Measurements from ENCODE around the gene RDX.

Gene RDX

DNA sequence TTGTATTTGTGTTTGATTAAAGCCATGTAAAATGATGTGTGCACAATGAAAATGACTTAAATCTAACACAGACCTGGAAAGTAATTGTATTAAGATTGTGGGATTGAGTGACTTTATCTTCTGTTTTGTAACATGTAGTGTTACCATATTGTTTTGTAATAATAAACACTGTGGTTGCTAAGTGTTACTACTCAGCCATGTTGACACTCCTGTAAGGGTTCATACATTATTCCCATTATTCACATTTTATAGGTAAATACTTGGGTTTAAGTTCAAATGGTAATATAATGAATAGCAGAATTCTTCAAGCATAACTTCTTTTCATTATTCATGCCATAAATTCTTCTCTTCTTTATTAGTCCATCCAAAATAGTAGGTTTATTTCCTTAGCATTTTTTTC is 134.2 kb downstream of the RDX start:
- no peaks in the 10 kb centered on the region for H3K9me3 ChIP-seq (ENCODE audit: control insufficient read depth, low read length)
- H3K9ac ChIP-seq (ENCODE audit: low read length): no peak overlapping the region
- no peaks in the 10 kb centered on the region for H3K27me3 ChIP-seq (replicated peaks; ENCODE audit: control insufficient read depth, insufficient read depth, low read length)
- H3K36me3 ChIP-seq (ENCODE audit: control insufficient read depth, insufficient read depth, low read length, severe bottlenecking): peaks cover 51% of the 10 kb centered on the region
- DNase-seq (ENCODE audit: low read depth): peak; percentile 20
- no peak overlapping the region for H3K4me3 ChIP-seq (ENCODE audit: low read length)
- no peaks in the 10 kb centered on the region for H3K4me1 ChIP-seq (ENCODE audit: control insufficient read depth, insufficient read depth, low read length)

- no peaks in the 10 kb centered on the region for H3K9me3 ChIP-seq (ENCODE audit: control insufficient read depth, low read length)
- no peak for DNase-seq (ENCODE audit: low read depth)
- H3K27me3 ChIP-seq (replicated peaks; ENCODE audit: control insufficient read depth, insufficient read depth, low read length): no peaks in the 10 kb centered on the region
- H3K9ac ChIP-seq (ENCODE audit: low read length): no peak overlapping the region
- no peaks in the 10 kb centered on the region for H3K4me1 ChIP-seq (ENCODE audit: control insufficient read depth, insufficient read depth, low read length)
- H3K4me3 ChIP-seq (ENCODE audit: low read length): no peak overlapping the region
- H3K36me3 ChIP-seq (ENCODE audit: control insufficient read depth, insufficient read depth, low read length, severe bottlenecking): peaks cover 49% of the 10 kb centered on the region
Observed at GRCh38 chr11:110161061-110161460, 135.4 kb downstream of the RDX start.

- Histone ChIP-seq H3K27me3 (replicated peaks; ENCODE audit: control insufficient read depth, insufficient read depth, low read length) (no peaks in the 10 kb centered on the region), H3K9ac (ENCODE audit: low read length) (no peak overlapping the region)
- DNase-seq (ENCODE audit: low read depth): no peak
Observed at GRCh38 chr11:110160437-110160836, 136.0 kb downstream of the RDX start.

DNA sequence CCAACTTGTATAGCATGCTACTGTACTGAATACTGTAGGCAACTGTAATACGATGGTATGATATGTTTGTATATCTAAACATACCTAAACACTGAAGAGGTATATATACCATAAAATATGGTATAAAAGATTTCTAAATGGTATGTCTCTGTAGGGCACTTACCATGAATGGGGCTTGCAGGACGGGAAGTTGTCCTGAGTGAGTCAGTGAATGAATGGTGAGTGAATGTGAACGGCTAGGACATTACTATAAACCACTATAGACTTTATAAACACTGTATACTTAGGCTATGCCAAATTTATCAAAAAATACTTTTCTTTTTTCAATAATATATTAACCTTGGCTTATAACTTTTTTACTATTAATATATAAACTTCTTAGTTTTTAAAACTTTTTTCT is 136.4 kb downstream of the RDX start:
- H3K4me3 ChIP-seq (ENCODE audit: low read length): no peak overlapping the region
- H3K27me3 ChIP-seq (replicated peaks; ENCODE audit: control insufficient read depth, insufficient read depth, low read length): no peaks in the 10 kb centered on the region
- no peaks in the 10 kb centered on the region for H3K9me3 ChIP-seq (ENCODE audit: control insufficient read depth, low read length)
- peaks cover 38% of the 10 kb centered on the region for H3K36me3 ChIP-seq (ENCODE audit: control insufficient read depth, insufficient read depth, low read length, severe bottlenecking)
- no peak for DNase-seq (ENCODE audit: low read depth)
- no peaks in the 10 kb centered on the region for H3K4me1 ChIP-seq (ENCODE audit: control insufficient read depth, insufficient read depth, low read length)
- H3K9ac ChIP-seq (ENCODE audit: low read length): no peak overlapping the region

More at GRCh38 chr11:110160437-110160836, 136.0 kb downstream of the RDX start:
- Histone ChIP-seq H3K36me3 (ENCODE audit: control insufficient read depth, insufficient read depth, low read length, severe bottlenecking) (peaks cover 42% of the 10 kb centered on the region), H3K9me3 (ENCODE audit: control insufficient read depth, low read length) (no peaks in the 10 kb centered on the region), H3K4me3 (ENCODE audit: low read length) (no peak overlapping the region), H3K4me1 (ENCODE audit: control insufficient read depth, insufficient read depth, low read length) (no peaks in the 10 kb centered on the region)

DNA sequence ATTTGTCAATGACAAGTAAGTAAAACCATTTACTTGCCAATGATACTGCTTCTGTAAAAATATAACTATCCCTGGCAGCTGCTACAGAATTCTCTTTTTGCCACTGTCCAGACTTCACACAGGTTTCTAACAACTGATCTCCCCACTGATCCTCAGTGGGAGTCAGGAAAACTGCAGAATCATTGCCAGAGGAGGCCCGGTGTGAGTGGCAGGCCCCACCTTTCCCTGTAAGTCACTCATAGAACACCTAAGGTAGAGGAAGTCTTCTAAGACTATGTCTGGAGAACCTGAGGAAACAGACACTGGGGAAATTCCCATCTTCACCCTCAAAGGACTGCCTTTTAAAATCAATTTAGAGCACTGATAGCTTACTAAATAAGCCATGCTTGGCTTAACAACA is 136.9 kb downstream of the RDX start:
- no peaks in the 10 kb centered on the region for H3K4me1 ChIP-seq (ENCODE audit: control insufficient read depth, insufficient read depth, low read length)
- H3K9ac ChIP-seq (ENCODE audit: low read length): no peak overlapping the region
- no peak for DNase-seq (ENCODE audit: low read depth)
- peaks cover 33% of the 10 kb centered on the region for H3K36me3 ChIP-seq (ENCODE audit: control insufficient read depth, insufficient read depth, low read length, severe bottlenecking)
- H3K4me3 ChIP-seq (ENCODE audit: low read length): no peak overlapping the region
- H3K27me3 ChIP-seq (replicated peaks; ENCODE audit: control insufficient read depth, insufficient read depth, low read length): no peaks in the 10 kb centered on the region
- no peaks in the 10 kb centered on the region for H3K9me3 ChIP-seq (ENCODE audit: control insufficient read depth, low read length)

- Histone ChIP-seq H3K9ac (ENCODE audit: low read length) (no peak overlapping the region), H3K9me3 (ENCODE audit: control insufficient read depth, low read length) (no peaks in the 10 kb centered on the region), H3K36me3 (ENCODE audit: control insufficient read depth, insufficient read depth, low read length, severe bottlenecking) (peaks cover 27% of the 10 kb centered on the region), H3K27me3 (replicated peaks; ENCODE audit: control insufficient read depth, insufficient read depth, low read length) (no peaks in the 10 kb centered on the region), H3K4me3 (ENCODE audit: low read length) (no peak overlapping the region), H3K4me1 (ENCODE audit: control insufficient read depth, insufficient read depth, low read length) (peaks cover 1% of the 10 kb centered on the region)
- no peak for DNase-seq (ENCODE audit: low read depth)
Observed at GRCh38 chr11:110158317-110159200, 137.9 kb downstream of the RDX start.

GRCh38 chr11:110156503-110156902 is 139.9 kb downstream of the RDX start:
- H3K4me1 ChIP-seq (ENCODE audit: control insufficient read depth, insufficient read depth, low read length): peaks cover 3% of the 10 kb centered on the region
- H3K4me3 ChIP-seq (ENCODE audit: low read length): no peak overlapping the region
- H3K27me3 ChIP-seq (replicated peaks; ENCODE audit: control insufficient read depth, insufficient read depth, low read length): no peaks in the 10 kb centered on the region
- no peaks in the 10 kb centered on the region for H3K9me3 ChIP-seq (ENCODE audit: control insufficient read depth, low read length)
- no peak overlapping the region for H3K9ac ChIP-seq (ENCODE audit: low read length)
- peaks cover 22% of the 10 kb centered on the region for H3K36me3 ChIP-seq (ENCODE audit: control insufficient read depth, insufficient read depth, low read length, severe bottlenecking)
- DNase-seq (ENCODE audit: low read depth): no peak

GRCh38 chr11:110153474-110153873 is 142.9 kb downstream of the RDX start:
- no peak overlapping the region for H3K9ac ChIP-seq (ENCODE audit: low read length)
- H3K4me1 ChIP-seq (ENCODE audit: control insufficient read depth, insufficient read depth, low read length): peaks cover 9% of the 10 kb centered on the region
- H3K9me3 ChIP-seq (ENCODE audit: control insufficient read depth, low read length): no peaks in the 10 kb centered on the region
- H3K36me3 ChIP-seq (ENCODE audit: control insufficient read depth, insufficient read depth, low read length, severe bottlenecking): no peaks in the 10 kb centered on the region
- no peak for DNase-seq (ENCODE audit: low read depth)
- H3K4me3 ChIP-seq (ENCODE audit: low read length): no peak overlapping the region
- H3K27me3 ChIP-seq (replicated peaks; ENCODE audit: control insufficient read depth, insufficient read depth, low read length): no peaks in the 10 kb centered on the region

DNA sequence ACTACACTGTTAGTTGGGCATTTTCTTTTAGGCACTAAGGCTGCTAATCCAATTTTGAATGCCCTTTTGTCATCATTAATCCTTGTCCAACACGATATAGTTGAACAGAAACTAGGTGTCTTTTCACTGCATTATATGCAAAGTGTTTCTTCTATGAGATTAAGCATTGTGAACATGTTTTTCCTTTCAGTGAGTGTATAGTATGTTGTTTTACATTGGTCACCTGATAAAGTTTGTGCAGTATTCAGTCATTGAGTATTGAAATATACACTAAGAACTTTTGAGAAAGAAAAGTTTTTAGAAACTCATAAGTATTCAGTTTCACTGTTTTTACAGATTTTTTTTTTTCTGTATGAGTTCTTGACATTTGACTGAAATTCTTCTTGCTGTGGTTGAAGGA is 144.2 kb downstream of the RDX start:
- no peaks in the 10 kb centered on the region for H3K36me3 ChIP-seq (ENCODE audit: control insufficient read depth, insufficient read depth, low read length, severe bottlenecking)

GRCh38 chr11:110148775-110149744 is 147.4 kb downstream of the RDX start:
- Histone ChIP-seq H3K9ac (ENCODE audit: low read length) (no peak overlapping the region), H3K4me3 (ENCODE audit: low read length) (no peak overlapping the region), H3K27me3 (replicated peaks; ENCODE audit: control insufficient read depth, insufficient read depth, low read length) (no peaks in the 10 kb centered on the region), H3K36me3 (ENCODE audit: control insufficient read depth, insufficient read depth, low read length, severe bottlenecking) (no peaks in the 10 kb centered on the region), H3K9me3 (ENCODE audit: control insufficient read depth, low read length) (no peaks in the 10 kb centered on the region), H3K4me1 (ENCODE audit: control insufficient read depth, insufficient read depth, low read length) (peaks cover 12% of the 10 kb centered on the region)
- DNase-seq (ENCODE audit: low read depth): peak; percentile 31

More for the DNA sequence above, 144.2 kb downstream of the RDX start:
- H3K4me1 ChIP-seq (ENCODE audit: control insufficient read depth, insufficient read depth, low read length): peaks cover 12% of the 10 kb centered on the region
- DNase-seq (ENCODE audit: low read depth): peak; percentile 13
- no peaks in the 10 kb centered on the region for H3K9me3 ChIP-seq (ENCODE audit: control insufficient read depth, low read length)
- no peak overlapping the region for H3K9ac ChIP-seq (ENCODE audit: low read length)
- no peaks in the 10 kb centered on the region for H3K27me3 ChIP-seq (replicated peaks; ENCODE audit: control insufficient read depth, insufficient read depth, low read length)
- H3K4me3 ChIP-seq (ENCODE audit: low read length): no peak overlapping the region

Data from adipocyte (in vitro differentiated cells).